ENCODE data around the gene SEMA6B.

The SEMA6B gene

GRCh38 chr19:4525563-4526002 lies 33.9 kb downstream of the SEMA6B start:
- no peak for DNase-seq (ENCODE audit: low read depth)

- DNase-seq (ENCODE audit: low read depth): peak; percentile 46
Observed at GRCh38 chr19:4524808-4525562, 34.5 kb downstream of the SEMA6B start.

- peak; percentile 13 for DNase-seq (ENCODE audit: low read depth)
Observed at GRCh38 chr19:4523306-4524110, 36.0 kb downstream of the SEMA6B start.

GRCh38 chr19:4522291-4523002 lies 37.0 kb downstream of the SEMA6B start:
- no peak for DNase-seq (ENCODE audit: low read depth)

GRCh38 chr19:4521888-4522242 lies 37.6 kb downstream of the SEMA6B start:
- no peak for DNase-seq (ENCODE audit: low read depth)

GRCh38 chr19:4521170-4521887 lies 38.2 kb downstream of the SEMA6B start:
- no peak for DNase-seq (ENCODE audit: low read depth)

- no peak for DNase-seq (ENCODE audit: low read depth)
Observed at GRCh38 chr19:4519521-4520277, 39.8 kb downstream of the SEMA6B start.

- DNase-seq (ENCODE audit: low read depth): no peak
Observed at GRCh38 chr19:4519172-4519496, 40.4 kb downstream of the SEMA6B start.

- no peak for DNase-seq (ENCODE audit: low read depth)
Observed at GRCh38 chr19:4518345-4519171, 40.9 kb downstream of the SEMA6B start, which contains the start of gene PLIN4. Gene PLIN4 (minus strand): TSS chr19:4518486. CDS start chr19:4518272, 214 bp downstream.

GRCh38 chr19:4517451-4518057 lies 41.9 kb downstream of the SEMA6B start:
- DNase-seq (ENCODE audit: low read depth): no peak

GRCh38 chr19:4516939-4517300 lies 42.6 kb downstream of the SEMA6B start:
- DNase-seq (ENCODE audit: low read depth): no peak

- no peak for DNase-seq (ENCODE audit: low read depth)
Observed at GRCh38 chr19:4516199-4516938, 43.1 kb downstream of the SEMA6B start.

GRCh38 chr19:4515732-4516131 lies 43.8 kb downstream of the SEMA6B start:
- no peak for DNase-seq (ENCODE audit: low read depth)

- DNase-seq (ENCODE audit: low read depth): no peak
Observed at GRCh38 chr19:4513248-4513647, 46.2 kb downstream of the SEMA6B start.

GRCh38 chr19:4512070-4512469 lies 47.4 kb downstream of the SEMA6B start:
- no peak for DNase-seq (ENCODE audit: low read depth)

- DNase-seq (ENCODE audit: low read depth): no peak
Observed at GRCh38 chr19:4511300-4512054, 48.0 kb downstream of the SEMA6B start.

GRCh38 chr19:4510435-4511255 lies 48.8 kb downstream of the SEMA6B start:
- no peak for DNase-seq (ENCODE audit: low read depth)

- no peak for DNase-seq (ENCODE audit: low read depth)
Observed at GRCh38 chr19:4508698-4509097, 50.8 kb downstream of the SEMA6B start.
